Embryonic facial prominence (tissue), 1 donor: ENCODE measurements around the gene P2RY11.

Source experiments
- DNase-seq: peaks from one replicate; pipeline ENCODE4 v3.0.0-alpha.2; 2016; ENCODE audit errors: extremely low spot score

Gene P2RY11

DNA sequence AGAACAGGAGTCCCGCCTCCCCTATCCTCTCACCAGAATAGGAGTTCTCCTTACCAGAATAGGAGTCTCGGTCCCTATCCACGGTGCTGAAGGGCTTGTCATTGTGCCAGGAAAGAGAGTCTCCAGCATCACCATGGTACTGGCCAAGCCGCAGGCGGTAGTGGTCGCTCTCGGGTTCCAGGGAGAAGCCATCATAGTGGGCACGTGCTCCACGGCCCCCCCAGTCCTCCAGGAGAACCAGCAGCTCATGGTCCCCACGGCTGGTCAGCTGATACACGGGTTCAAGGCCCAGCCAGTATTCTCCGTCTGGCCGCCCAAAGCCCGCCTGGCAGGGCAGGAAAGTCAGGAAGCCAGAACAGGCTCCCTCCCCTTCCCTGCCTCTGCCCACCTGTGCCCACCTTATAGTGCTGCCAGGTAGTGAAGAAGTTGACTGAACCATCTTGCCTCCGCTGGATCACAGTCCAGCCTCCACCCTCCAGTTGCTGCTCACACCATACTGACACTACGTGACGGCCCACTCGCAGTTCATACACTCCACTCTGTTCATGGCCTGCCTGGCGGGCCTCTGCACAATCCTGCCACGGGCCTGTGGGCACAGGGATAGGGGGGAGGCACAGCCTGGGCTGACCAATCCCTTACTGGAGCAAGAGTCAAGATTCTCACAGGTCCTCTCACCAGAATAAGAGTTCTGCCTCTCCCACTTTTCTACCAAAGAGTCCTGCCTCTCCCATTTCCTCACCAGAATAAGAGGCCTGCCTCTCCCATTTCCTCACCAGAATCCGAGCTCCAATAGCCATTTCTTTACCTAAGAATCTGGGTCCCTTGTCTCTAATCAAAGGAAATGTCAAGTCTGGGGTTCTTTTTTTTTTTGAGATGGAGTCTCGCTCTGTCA, 18.0 kb upstream of the P2RY11 start:
- DNase-seq, result no peak

DNA sequence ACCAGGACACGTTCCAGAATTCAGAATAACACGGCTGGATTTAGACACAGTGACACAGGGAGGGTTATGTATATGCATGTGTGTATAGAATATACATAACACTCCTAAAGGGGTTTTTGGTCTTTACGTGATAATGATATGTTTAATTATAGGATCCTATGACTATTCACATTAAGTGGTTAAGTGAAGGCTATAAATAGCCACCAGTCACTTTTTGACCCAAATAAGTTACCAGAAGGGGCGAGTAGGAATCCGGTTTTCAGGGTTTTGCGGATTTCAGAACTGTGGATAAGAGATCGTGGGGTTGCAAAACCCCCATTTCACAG, 15.9 kb upstream of the P2RY11 start:
- DNase-seq, result no peak

DNA sequence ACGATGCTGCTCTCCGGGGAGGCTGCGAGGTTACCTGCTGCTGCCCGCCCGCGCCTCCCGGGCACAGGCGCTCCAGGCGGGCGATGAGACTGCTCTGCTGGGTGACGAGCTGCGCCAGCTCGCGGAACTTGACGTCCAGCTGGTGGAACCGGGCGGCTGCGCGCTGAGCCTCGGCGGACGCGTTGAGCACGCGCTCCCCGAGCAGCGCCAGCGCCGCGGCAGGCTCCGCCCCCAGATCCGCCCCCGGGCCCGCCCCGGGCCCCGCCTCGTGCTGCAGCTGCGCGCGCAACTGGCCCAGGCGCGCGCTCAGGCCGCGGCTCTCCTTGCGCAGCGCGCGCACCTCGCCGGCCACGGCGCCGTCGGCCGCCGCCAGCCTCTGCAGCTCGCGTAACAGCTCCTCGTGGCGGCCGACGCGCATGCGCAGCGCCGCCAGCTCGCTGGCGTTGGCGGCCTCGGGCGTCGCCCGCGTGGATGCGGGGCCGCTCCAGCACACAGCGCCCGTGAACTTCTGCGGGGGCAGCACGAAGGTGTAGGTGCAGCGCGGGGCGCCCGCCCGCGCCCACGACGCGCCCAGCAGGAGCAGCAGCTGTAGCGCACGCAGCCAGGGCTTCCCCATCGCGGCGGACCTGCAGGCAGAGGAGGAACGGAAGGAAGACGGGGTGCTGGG, 15.4 kb upstream of the P2RY11 start:
- peak; percentile 81 for DNase-seq

DNA sequence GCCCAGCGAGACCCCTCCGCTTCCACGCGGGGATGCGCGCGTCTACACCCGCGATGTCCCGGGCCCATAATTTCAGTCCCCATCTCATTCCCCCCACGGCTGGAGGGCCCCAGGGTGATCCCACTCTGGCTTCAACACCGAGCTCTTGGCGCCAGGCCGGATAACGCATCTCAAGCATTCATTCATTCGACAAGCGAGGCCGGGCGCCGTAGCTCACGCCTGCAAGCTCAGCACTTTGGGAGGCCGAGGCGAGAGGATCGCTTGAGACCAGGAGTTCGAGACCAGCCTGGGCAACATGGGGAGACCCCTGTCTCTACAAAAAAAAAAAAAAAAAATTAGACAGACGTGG, 14.9 kb upstream of the P2RY11 start:
- DNase-seq, result no peak

DNA sequence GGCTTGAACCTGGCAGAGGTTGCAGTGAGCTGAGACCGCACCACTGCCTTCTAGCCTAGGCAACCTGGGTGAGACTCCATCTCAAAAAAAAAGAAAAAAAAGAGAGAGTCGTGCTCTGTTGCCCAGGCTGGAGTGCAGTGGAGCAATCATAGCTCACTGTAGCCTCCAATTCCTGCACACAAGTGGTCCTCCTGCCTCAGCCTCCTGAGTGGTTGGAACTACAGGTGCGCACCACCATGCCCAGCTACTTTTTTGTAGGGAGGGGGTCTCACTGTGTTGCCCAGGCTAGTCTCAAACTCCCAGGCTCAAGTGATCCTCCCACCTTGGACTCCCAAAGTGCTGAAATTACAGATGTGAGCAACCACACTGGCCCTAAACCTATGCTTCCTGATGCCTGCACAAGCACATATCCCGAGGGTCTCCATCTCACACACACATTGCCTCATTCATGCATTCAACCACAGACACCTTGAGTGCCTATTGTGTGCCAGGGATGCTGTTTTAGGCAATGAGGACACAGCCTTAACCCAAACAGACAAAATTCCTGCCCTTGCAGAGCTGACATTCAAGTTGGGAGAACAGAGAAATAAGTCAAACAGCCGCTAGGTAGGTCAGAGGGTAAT, 11.2 kb upstream of the P2RY11 start:
- no peak for DNase-seq

DNA sequence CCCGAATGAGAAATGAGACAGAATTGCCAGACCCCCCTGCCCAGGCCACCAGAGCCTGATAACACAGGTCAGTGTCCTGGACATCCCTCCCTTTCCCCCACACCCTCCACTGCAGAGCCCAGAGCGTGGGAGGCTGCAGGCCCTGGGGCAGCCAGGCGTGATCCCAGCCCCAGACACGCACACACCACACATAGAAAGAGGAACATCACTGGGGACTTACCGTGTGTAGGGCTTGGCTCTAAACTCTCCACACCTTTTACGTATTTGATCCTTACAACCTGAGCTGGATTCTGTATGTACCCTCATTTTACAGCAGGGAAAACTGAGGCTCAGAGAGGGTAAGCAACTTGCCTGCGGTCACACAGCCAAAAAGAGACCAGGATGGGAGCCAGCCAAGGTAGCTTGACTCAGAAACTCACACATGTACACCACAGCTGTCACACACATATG, 8.7 kb upstream of the P2RY11 start:
- no peak for DNase-seq

DNA sequence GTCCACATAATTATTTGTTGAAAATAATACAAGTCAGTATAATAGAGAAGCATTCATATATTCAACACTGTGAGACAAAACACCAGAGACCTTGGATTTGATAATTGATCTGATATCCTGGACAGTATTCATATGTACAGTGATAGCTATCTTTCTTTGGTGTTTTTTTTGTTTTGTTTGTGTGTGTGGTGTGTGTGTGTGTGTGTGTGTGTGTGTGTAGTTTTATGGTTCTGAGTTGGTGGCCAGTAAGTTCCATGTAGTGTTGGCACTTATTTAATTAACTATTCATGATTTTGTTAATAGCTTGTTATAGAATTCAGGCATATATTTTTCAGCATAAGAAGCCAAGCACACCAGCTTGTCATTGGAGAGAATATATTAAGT, 7.4 kb upstream of the P2RY11 start:
- no peak for DNase-seq

DNA sequence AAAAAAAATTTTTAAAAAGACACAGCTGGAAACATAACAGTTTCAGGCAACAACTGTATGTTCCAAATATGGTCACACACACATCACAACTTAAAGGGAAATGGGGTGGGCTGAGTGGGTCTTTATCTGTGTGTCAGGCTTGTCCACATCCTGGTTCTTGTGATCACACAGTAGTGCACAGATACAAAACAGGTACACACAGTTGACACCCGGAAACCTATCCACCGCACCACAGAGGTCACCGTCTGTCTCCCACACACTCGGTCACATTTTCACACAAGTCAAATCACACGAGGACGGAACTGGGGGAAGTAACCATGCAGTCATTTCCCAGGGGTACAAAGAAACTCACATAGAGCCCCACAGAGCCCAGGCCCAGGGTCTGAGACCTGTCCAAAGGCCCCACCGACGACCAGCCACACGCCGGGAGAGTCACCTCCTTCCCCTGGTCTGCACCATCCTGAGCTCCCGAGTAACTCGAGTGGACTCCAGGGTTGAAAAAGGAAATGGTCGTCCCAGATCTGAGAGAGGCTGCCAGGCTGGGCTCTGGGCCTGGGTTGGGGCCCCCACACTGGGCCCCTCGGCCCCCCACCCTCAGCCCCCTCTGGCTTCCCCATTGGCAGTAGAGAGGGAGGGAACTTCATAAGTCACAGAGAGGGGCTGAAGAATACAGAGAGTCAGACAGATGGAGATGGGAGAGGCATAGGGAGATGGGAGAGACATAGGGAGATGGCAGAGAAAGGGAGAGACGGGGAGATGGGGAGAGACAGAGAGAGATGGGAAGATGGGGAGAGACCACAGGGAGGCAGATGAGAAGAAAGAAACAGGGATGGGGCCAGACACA, 6.6 kb upstream of the P2RY11 start:
- DNase-seq, result no peak

DNA sequence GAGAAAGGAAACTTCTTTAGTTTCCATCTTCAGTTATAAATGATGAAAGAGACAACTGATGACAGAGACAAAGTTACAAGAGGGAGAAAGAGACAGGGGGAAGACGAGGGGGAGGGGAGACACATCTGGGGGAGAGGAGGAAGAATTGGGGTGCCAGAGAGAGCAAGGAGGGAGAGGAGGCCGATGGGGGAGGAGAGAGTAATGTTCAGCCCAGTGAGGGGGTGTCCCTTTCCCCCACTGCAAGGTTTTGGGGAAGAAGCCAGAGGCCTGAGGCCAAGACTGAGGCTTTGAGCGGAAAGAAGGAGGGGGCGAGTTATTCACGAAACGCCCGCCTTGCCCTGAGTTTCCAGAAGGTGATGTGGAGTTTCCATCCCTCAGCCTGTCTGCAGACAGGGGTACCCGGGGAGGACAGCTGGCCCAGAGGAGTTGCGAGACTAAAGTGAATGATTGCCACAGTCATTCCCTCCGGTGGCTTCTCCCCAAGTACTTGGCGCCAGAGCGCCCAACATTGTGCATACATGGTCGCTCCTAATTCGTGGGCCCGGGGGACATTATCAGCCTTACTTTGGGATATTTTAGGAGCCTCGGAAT, 5.9 kb upstream of the P2RY11 start:
- no peak for DNase-seq

DNA sequence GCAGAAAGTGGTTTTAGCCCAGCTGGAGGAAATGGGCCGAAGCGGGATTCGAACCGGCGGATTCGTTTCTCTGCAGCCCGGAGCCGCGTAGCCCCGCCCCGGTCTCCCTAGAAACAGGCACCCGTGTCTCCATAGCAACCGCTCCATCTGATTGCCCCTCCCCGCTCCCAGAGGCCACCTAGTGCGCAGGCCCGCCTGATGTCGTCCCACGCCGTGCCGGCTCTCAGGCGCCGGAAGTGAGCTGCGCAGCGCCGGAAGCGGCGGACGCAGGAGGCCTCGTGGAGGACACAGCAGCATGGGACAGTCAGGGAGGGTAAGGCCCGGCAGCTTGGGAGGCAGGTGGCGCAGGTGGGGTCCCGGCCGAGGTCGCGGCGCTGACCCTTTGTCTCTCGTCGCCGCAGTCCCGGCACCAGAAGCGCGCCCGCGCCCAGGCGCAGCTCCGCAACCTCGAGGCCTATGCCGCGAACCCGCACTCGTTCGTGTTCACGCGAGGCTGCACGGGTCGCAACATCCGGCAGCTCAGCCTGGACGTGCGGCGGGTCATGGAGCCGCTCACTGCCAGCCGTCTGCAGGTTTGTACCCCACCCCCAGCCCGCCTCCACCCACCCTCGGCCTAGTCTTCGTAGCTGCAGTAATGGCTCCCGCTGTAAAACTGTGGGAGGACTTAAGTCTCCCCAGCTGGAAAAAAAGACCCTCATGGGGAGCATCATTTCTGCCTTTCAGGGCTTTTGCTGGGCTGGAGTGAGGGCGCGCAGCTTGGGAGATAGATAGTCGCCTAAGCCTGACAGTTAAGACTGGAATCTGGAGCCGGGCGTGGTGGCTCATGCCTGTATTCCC, 5.2 kb upstream of the P2RY11 start, which contains the start of gene PPAN:
PPAN (plus strand) TSS at position 263 of the 837 bp plus-strand sequence; CDS start at position 296, 33 bp downstream.
- peak; percentile 98 for DNase-seq

DNA sequence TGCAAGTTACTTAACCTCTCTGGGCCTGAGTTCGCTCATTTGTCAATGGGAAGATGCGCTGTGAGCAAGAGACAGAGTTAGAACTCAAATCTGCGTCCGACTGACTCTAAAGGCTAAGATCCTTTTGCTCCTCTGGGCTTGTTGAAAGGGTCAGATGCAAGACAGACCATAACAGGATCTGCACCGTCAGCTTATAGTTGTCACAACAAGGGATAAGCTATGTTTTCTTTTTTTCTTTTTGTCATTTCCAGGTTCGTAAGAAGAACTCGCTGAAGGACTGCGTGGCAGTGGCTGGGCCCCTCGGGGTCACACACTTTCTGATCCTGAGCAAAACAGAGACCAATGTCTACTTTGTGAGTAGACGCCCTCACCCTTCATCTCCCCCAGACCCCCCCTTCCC, 4.2 kb upstream of the P2RY11 start:
- DNase-seq, result no peak

DNA sequence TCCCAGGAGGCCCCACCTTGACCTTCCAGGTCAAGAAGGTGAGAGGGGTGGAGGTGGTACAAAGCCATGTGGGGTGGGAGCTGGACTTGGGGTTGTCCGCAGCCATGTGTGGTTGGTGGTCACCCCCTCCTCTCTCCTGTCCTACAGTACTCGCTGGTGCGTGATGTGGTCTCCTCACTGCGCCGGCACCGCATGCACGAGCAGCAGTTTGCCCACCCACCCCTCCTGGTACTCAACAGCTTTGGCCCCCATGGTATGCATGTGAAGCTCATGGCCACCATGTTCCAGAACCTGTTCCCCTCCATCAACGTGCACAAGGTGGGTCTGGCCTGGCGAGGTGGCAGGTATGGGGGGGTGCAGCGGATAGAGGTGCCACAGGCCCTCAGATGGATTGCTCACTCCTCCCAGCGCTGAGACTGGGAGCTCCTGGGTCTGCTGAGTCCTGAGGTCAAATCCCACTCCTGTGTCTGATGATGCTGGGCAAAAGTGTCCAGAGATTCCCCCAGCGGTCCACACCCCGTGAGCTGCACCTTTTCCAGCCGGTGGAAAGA, 3.6 kb upstream of the P2RY11 start:
- DNase-seq, result no peak

DNA sequence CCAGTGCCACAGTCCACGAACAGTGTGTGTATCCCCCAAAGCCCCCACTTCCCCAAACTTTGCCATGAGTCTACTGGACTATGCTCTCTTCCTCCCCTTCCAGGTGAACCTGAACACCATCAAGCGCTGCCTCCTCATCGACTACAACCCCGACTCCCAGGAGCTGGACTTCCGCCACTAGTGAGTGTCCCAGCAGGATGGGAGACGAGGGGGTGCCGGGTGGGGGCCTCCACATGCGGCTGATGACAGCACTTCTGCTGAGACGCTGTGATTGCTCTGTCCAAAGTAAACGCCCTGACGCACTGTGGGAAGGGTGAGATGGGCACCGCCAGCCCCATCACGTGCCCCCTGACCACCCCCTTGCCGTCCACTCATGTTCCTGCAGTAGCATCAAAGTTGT, 2.0 kb upstream of the P2RY11 start:
- no peak for DNase-seq

DNA sequence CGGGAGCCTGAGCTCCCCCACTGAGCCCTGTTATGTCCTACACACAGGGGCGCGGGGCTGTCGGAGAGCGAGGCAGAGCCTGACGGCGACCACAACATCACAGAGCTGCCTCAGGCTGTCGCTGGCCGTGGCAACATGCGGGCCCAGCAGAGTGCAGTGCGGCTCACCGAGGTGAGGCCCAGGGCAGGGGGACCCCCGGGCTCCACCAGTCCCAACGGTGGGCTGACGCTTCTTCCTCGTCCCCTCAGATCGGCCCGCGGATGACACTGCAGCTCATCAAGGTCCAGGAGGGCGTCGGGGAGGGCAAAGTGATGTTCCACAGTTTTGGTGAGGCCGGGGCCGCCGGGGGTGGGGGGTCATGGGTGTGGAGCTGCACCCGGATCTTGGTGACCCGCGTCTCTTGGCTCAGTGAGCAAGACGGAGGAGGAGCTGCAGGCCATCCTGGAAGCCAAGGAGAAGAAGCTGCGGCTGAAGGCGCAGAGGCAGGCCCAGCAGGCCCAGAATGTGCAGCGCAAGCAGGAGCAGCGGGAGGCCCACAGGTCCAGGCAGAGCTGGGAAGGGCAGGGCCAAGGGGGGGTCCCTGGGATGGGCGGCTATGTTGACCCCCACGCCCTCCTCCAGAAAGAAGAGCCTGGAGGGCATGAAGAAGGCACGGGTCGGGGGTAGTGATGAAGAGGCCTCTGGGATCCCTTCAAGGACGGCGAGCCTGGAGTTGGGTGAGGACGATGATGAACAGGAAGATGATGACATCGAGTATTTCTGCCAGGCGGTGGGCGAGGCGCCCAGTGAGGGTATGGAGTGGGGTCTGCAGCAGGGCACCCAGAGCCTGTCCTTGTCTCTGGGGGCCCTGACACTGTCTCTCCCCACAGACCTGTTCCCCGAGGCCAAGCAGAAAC, 1.2 kb upstream of the P2RY11 start:
- no peak for DNase-seq

DNA sequence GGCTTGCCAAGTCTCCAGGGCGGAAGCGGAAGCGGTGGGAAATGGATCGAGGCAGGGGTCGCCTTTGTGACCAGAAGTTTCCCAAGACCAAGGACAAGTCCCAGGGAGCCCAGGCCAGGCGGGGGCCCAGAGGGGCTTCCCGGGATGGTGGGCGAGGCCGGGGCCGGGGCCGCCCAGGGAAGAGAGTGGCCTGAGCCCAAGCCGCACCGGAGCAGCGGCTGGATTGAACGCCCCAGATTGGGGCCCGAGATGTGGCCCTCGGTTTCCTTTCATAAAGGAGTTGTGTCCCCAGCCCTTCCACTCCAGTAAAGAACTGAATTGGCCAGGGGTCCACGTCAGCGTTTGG, 548 bp upstream of the P2RY11 start:
- no peak for DNase-seq

DNA sequence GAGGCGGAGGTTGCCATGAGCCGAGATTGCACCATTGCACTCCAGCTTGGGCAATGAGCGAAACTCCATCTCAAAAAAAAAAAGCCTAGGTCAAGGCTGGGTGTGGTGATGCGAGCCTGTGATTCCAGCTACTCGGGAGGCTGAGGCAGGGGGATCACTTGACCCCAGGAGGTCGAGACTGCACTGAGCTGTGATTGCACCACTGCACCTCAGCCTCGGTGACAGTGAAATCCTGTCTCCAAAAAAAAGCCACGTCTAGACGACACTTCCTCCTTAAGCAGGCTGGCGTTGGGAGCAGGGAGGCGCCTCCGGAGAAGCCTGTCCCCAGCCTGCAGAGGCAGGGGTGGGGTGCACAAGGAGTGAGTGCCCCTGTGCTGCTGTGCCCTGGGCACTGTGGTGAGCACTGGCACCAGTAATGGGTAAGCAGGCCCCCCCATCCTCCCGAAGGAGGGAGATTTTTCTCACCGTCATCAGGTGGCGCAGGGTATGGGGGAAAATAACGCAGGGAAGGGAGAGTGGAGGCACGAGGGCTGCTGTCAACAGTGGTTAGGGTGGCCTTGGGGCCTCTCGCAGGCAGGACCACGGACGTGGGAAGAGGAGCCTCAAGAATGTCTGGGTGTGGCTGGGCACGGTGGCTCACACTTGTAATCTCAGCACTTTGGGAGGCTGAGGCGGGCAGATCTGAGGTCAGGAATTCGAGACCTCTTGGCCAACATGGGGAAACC, 706 bp downstream of the P2RY11 start:
- no peak for DNase-seq

DNA sequence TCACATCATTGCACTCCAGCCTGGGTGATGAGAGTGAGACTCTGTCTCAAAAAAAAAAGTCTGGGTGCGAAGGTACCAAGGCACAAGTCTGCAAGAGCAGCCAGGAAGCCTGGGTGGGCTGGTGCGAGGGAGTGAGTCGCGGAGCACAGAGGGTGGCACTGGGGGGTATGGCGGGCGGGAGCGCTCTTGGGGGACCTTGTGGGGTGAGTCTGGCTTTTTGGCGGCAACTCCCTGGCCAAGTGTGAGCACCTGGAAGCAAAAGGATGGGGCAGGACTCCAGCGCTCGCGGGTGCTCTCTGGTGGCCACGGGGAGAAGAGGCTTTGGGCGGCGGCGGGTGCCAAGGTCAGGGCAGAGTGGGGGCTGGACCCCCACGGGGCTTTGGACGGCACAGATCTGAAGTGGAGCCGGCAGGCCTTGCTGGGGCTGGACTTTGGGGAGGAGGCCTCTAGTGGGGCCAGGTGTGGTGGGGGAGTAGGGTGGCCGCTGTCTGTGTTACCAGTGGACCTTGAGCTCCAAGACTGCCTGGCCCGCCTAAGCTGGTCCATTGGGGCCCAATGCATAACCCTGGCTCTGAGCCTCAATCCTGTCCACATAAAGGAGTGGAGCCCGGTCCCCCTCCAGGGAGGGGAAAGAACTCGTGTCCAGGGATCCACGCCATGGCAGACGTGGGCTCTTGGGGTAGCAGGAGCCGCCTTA, 1.6 kb downstream of the P2RY11 start:
- DNase-seq, result no peak

DNA sequence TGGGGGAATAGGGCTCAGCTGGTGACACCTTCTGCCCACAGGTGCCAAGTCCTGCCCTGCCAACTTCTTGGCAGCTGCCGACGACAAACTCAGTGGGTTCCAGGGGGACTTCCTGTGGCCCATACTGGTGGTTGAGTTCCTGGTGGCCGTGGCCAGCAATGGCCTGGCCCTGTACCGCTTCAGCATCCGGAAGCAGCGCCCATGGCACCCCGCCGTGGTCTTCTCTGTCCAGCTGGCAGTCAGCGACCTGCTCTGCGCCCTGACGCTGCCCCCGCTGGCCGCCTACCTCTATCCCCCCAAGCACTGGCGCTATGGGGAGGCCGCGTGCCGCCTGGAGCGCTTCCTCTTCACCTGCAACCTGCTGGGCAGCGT, 2.1 kb downstream of the P2RY11 start:
- no peak for DNase-seq
